HCEC 1CT (cell line): Measurements from ENCODE around the gene NELFA.

Source experiments
- DNase-seq: peaks from one replicate; pipeline ENCODE4 v3.0.0-alpha.2; 2017

Gene NELFA

GRCh38 chr4:1981251-1982058 lies 27.3 kb downstream of the NELFA start:
- DNase-seq, result no peak

DNA sequence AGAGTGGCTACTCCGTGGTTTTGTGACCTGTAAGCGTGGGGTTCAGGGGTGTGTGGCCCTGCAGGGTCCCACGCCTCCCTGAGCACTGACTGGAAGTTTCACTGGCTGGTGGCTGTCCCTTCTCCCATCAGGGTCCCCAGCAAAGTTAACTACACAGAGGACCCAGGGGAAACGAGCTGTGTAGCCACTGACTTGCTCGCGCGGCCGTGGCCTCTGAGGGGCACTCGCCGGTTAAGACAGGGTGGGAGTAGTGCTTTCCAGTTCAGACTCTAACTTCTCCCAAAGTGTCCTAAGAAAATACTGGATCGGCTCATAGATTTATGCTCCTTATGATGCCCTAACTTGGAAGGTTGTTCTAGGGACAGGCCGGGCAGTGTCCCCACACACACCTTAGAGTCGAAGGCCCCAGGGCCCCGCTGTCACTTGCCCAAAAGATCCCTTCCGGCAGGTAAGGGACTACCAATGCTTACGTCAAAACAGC lies 28.2 kb downstream of the NELFA start:
- no peak for DNase-seq

DNA sequence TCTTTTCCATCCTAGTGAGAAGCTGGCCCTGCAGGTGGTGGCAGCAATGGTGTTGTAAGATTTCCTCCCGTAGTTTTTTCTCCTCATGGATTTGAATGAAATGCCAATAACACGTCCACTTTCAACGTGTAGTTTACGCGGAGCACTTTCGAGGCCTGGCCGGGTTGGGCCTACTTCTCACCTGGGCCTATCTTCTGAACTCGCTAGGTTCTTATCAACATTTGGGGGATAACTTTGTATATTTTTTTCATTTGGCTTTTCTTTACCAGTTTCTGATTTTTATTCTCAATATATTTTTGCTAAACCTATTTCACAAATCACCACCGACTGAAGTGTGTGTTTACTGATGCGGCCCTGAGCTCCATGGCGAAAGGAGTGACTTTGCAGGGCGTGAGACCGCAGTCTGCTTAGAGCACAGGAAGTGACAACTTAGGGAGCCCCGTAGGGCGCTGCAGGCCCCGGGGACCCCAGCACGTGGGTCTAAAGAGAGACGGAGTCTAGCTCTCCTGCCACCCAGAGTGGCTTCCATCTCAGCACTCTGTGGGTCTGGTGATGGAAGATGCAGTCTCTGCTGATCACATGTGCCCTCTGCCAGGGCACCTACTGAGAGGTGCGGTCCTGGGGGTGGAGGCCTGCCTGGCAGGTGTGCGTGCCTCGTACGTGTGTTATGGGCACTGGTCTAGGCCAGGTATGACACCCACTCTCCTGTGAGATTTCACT lies 29.1 kb downstream of the NELFA start:
- DNase-seq, result no peak

DNA sequence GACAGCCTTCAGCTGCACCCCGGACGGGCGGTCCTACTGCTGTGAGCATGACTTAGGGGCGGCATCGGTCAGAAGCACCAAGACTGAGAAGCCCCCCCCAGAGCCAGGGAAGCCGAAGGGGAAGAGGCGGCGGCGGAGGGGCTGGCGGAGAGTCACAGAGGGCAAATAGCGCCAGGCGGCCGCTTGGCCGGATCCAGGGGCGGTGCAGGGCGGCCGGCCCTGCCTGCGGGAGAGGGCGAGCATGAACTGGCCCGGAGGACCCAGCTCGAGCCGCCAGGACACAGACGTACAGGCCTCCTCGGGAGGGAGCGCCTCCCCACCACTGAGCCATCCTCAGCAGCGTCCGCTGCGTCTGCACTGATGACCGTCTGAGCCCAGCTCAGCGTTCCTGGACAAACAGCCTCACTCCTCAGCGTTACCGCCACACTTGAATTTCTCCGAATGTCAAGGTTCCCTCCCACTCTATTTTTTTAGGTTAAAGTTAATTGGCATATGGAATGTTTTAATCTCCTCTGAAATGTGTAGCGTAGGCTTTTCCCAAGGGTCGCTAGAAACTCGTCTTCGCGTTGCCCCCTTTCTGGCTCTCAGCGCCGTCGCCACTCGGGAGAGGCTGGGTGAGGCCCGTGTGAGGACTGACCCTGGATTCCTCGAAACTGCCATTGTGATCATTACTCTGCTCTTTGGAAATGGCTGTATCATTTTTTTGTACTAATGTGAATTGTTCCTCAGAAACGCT lies 29.9 kb downstream of the NELFA start:
- DNase-seq, result no peak

- DNase-seq, result no peak
Observed at GRCh38 chr4:1978226-1978625, 30.5 kb downstream of the NELFA start.

DNA sequence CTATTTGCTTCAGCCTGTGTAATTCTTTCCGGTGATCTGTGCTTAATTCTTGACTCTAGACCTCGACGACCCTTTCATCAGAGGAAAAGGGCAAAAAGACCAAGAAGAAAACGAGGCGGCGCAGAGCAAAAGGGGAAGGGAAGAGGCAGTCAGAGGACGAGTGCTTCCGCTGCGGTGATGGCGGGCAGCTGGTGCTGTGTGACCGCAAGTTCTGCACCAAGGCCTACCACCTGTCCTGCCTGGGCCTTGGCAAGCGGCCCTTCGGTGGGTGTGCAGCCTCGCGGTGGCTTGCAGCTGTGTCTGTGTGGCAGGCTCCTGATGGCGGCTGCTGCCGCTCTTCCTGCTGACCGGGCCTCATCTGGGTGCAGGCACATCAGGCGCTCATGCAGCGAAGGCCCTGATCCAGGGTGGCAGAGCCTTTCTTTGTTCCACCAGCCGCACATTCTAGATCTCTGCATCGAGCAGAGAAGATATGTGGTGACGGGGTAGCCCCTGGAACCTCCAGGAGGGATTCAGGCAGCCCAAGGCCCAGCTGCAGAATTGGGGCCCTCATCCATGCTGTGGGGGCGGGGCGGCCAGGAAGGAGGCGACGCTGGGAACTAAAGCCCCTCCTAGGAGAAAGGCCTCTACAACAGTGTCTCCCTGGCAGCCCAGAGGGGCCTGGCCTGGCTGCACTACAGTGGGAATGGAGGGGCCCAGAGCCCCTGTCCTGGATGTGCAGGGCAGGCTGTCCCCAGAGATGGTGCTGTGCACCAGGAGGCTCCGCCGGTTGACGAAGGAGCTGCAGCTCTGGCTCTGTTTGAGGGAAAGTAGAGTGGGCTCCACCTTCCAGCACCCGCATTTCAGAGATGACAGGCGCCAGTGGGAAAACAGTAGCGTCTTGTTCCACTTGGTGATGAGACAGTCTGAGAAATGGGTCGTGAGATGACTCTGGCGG lies 32.1 kb downstream of the NELFA start:
- no peak for DNase-seq

- DNase-seq, result no peak
Observed at GRCh38 chr4:1975880-1976279, 32.9 kb downstream of the NELFA start.

DNA sequence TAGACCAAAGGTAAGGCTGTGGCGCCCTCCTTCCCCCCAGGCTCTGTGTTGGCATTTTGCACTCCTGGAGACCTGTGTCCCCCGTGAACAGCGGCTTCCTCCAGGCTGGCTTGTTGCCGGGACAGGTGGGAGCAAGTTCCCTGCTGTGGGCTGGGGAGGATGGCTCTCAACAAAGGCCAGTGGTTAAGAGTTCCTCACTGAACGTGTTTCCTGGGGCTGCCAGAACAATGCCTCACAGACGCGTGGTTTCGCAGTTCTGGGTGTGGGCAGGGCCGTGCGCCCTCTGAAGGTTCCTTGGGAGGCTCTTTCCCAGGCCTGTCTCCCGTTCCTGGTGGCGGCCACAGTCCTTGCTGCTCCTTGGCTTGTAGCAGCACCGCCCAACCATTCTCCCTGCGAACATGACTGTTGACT lies 33.4 kb downstream of the NELFA start:
- no peak for DNase-seq

DNA sequence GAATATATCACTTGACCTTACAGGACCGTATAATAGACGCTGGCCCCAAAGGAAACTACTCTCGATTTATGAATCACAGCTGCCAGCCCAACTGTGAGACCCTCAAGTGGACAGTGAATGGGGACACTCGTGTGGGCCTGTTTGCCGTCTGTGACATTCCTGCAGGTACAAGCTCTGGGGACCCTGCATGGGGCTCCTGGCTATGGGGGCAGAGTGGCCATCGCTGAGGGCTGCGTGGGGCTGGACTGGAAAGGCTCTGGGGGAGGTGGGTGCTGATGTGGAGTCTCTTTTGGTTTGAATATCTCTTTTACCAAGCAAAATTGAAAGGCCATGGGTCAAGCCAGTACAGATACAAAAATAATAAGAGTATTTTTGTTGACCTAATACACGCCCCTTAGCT lies 33.9 kb downstream of the NELFA start:
- no peak for DNase-seq

GRCh38 chr4:1973661-1974060 lies 35.1 kb downstream of the NELFA start:
- no peak for DNase-seq

DNA sequence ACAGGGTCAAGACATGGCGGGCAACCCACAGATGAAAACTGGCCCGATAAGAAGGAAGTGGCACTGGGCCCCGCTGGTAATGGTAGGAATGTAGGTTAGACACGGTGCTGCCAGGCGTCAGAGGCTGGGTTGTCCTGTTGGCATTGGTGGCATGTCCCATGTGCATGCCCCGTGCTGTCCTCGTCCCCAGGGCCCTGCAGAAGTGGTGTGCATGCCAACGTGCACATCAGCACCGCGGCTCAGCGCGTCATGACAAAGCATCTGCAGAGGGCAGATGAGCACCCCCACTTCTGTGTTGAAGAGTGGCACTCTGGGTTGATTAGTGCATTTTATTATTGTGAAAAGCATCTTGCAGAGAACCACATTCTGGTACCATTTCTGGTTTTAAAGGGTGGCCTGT lies 35.6 kb downstream of the NELFA start:
- DNase-seq, result no peak

- no peak for DNase-seq
Observed at GRCh38 chr4:1972414-1972813, 36.4 kb downstream of the NELFA start.

- no peak for DNase-seq
Observed at GRCh38 chr4:1971456-1972200, 37.1 kb downstream of the NELFA start.

DNA sequence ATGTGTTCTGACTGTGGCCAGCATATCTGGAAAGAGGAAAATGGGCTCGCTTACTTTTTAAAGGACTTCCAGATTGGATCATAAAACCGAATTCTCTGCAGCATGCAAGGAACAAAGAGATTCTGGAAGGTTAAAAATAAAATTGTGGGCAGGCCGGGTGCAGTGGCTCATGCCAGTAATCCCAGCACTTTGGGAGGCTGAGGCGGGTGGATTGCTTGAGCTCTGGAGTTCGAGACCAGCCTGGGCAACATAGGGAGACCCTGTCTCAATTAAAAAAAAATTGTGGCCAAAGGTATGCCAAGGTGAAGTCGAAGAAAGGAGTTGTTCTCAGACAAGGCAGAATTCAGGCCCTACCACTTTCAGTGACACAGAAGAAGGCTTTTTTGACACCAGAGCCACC lies 37.8 kb downstream of the NELFA start:
- no peak for DNase-seq

DNA sequence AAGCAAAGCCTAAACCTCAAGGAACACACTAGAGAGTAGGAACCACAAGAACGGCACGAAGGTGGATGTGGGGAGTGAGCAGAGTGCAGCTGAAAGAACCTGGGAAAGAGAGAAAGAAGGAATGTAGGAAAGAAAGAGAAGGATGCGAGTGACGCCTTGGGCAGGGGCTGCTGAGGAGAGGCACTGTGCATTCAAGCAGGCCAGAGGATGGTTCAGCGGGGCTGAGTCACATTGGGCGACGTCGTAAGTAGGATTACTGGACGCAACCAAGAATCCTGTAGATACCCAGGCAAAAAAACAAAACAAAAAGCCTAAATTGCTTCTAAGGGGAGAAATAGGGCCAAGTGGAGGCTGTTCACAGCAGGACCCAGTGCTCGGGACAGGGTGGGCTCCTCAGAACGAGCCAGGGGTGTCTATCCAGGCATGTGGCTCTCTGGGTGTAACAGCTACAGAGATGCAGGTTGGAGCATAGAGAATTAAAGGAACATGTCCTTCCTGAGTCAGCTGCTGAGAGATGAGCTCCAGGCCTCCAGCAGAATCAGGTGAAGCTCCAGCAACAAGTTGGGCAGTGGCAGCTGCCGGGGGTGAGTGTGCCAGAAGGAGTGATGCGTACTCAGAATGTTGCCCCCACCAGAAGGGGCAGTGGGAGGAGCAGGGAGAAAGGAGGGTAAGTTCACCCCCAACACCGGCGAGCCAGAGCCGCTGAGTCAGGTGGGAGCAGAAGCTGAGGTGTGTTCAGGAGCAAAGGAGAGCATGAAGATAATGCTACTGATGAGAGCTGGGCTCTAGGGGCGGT lies 38.6 kb downstream of the NELFA start:
- DNase-seq, result no peak

DNA sequence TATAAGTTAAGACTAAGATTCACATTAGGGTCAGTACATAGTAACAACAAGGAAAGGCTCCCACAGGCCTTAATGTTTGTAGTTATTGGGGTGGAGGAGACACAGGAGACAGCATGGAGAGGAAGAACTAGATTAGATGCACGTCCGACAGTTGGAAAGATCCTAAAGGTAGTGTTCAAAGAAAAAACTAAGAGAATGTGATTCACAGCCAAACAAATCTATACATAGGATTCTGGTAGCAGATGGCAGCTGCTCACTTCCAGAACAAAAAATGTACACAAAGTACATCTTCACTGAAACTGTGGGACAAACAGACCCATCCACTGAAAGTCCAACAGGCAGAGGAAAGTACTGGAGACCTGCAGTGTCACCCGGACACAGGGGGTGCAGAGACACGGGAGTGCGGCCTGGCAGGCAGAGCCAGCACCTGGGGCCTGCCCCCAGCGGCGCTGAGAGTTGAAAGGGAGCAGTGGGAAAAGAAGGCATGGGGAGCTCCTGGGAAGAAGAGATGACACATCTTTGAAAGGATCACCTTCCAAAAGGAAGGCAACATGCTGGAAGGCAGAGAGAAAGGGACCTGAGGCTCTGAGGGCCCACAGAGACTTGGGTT lies 40.0 kb downstream of the NELFA start:
- no peak for DNase-seq

DNA sequence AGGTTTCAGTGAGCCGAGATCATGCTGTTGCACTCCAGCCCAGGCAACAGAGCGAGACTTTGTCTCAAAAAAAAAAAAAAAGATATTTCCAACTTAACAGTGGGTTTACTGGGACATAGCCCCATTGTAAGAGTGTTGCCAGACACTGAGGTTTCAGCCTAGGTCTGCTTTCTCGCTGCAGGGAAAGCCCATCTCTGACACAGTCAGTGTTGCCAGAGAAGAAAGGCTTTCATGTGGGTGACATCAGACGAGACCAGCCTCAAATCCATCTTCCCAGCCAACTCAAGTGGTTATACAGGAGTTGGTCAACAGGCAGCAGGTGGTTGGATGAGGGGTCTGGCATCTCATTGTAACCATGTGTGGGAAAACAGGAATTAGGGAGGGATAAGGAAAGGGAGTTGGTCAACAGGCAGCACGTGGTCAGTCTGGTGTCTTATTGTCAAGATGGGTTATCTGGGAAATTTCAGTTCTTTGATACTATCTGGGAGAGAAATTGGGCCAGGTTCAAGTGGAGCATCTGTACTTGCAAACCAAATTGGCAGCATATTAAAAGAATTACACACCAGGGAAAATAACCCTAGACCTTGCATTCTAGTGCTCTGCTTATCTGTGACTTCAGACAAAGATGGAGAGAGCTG lies 41.1 kb downstream of the NELFA start:
- DNase-seq, result no peak

DNA sequence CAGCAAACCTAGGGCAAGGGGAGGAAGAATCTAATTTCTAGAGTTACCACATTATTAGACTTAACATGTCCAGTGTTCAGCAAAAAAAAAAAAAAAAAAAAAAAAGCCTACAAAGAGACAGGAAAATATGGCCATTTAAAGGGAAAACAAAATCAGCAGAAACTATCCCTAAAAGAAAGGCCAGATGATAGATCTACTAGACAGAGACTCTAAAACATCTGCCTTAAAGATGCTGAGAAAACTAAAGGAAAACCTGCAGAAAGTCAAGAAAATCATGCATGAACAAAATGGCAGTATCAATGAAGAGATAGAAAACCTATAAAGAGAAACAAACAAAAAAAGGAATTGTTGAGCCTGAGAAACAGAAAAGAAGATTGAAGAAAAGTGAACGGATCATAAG lies 43.8 kb downstream of the NELFA start:
- no peak for DNase-seq

DNA sequence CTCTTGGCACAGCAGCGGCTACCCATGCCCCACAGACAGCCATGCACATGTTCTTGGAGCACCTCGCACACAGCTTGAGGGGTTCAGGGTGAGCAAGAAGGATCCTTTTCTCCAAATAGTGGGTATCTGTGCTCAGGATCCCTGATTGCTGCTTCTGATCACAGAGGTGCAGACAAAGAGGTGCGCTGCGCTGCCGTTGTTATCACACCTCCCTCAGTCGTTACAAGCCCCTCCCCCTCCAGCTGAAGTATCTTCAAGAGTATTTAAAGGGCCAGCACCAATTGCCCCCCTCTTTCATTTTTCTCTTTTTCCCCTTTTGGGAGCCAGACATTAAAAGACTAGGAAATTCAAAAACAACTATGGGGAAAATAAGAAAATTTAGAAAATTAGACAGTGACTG lies 44.3 kb downstream of the NELFA start:
- DNase-seq, result no peak

DNA sequence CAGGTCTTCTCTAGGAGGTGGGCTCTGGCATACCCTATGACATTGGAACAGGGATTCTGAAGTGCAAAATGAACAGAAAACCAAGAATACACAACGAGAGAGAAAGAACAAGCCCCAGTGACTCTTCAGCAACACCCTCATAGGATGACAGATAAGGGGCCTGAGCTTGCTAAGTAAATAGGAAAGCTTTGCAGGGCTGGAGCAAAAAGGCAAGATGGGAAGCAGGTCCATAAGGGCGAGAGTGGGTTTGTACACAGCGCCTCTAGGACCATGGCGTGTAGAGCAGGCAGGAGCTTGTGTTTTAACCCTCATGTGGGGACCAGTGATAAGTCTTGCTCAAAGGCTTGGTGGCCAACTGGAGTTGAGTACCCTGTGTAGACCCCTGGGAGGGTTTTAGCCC lies 45.8 kb downstream of the NELFA start:
- no peak for DNase-seq
